Esophagus muscularis mucosa (tissue), 4 donors: ENCODE measurements around the gene FAM187B. TPM values are rescaled to one million over a fixed set of nuclear protein-coding genes. Genes with fewer than 3 reads are reported as not detected.
A peak's percentile ranks its signal among the peaks of the same experiment; 100 is the strongest.
"Not testable (repeated sequence)": the region's sequence is repeated elsewhere in the genome, so short reads cannot be mapped to it uniquely, and the experiment has no call there.

Source experiments
- DNase-seq: peaks from one replicate; pipeline ENCODE4 v3.0.0-alpha.2; 2017; ENCODE audit errors: extremely low spot score
- H3K27ac ChIP-seq, 4 donors: fragments of 200-600 bp; sonication (generic); replicated peaks in 1 of 4; 1 replicate in 3 of 4; 2 replicates in 1 of 4; pipeline ENCODE4 v1.5.1; 2016 to 2019; ENCODE audit warnings: mild to moderate bottlenecking in 1 of 4
- H3K27me3 ChIP-seq, 4 donors: fragments of 200-600 bp; sonication (generic); one replicate each; pipeline versions ENCODE4 v1.5.1 to v1.6.0; 2016 to 2019
- H3K36me3 ChIP-seq, 4 donors: fragments of 200-600 bp; sonication (generic); one replicate each; pipeline ENCODE4 v1.5.1; 2016 to 2019
- H3K4me1 ChIP-seq, 4 donors: fragments of 200-600 bp; sonication (generic); one replicate each; pipeline ENCODE4 v1.5.1; 2016 to 2019
- H3K4me3 ChIP-seq, 4 donors: fragments of 200-600 bp; sonication (generic); 1 replicate in 2 of 4; 2 replicates in 2 of 4; pipeline ENCODE4 v1.5.1; 2016 to 2019; ENCODE audit warnings: mild to moderate bottlenecking in 4 of 4, moderate library complexity in 1 of 4
- H3K9me3 ChIP-seq, 4 donors: fragments of 200-600 bp; sonication (generic); 1 replicate in 3 of 4; 2 replicates in 1 of 4; pipeline ENCODE4 v1.5.1; 2016 to 2019
- CTCF ChIP-seq, 3 experiments: fragments of 200-600 bp in 2 of 3; fragments of 450-650 bp in 1 of 3; sonication (generic) in 2 of 3; IDR thresholded peaks; one replicate each; pipeline ENCODE4 v1.5.1; 2017 to 2019; ENCODE audit warnings: antibody characterized with exemption in 3 of 3, mild to moderate bottlenecking in 2 of 3, moderate library complexity in 1 of 3
- EP300 ChIP-seq: sonication (generic); formaldehyde crosslinking; IDR thresholded peaks from one replicate; pipeline ENCODE4 v1.6.1; 2017; ENCODE audit warnings: antibody characterized with exemption
- POLR2A ChIP-seq: fragments of 450-650 bp; IDR thresholded peaks from one replicate; pipeline ENCODE4 v1.6.1; 2017; ENCODE audit warnings: antibody characterized with exemption, moderate library complexity, mild to moderate bottlenecking, low read depth
- POLR2AphosphoS5 ChIP-seq, 2 donors: sonication (generic); formaldehyde crosslinking; IDR thresholded peaks; one replicate each; pipeline ENCODE4 v1.6.1; 2017; ENCODE audit warnings: antibody characterized with exemption in 2 of 2
- WGBS: methylation state at CpG from one replicate; pipeline ENCODE4 v1.1.5; 2018; 5-methylcytosine and 5-hydroxymethylcytosine counted together
- intact Hi-C: fragments of 100-400 bp; cut with DNase I; formaldehyde crosslinking; loops from one replicate; pipeline ENCODE4 v1.15.1; 2023
- total RNA-seq, 4 donors: library from RNA; depleted of rRNA; stranded (reverse); fragments of >200 nt; gene quantifications; one replicate each; pipeline versions ENCODE4 v1.1.0 to v1.2.1, GENCODE V29; 2016

FAM187B gene
- total RNA-seq, 4 donors from 2014 or later: not detected

- intact Hi-C loops: no loop called here
- Histone ChIP-seq H3K27ac (no peak overlapping the region), H3K27me3 (peaks cover 0 to 70% (median 17%) of the 10 kb centered on the region in 4 donors), H3K4me1 (peaks cover 9 to 23% (median 21%) of the 10 kb centered on the region in 4 donors), H3K4me3 (no peak overlapping the region), H3K9me3 (peaks cover 0 to 11% (median 6%) of the 10 kb centered on the region in 4 donors), H3K36me3 (no peaks in the 10 kb centered on the region)
- TF ChIP-seq CTCF (IDR thresholded peaks at IDR 0.05): no peak
- no peak for TF ChIP-seq POLR2A
- TF ChIP-seq POLR2AphosphoS5 (IDR thresholded peaks at IDR 0.05): no peak
- no peak for TF ChIP-seq EP300
- peak; percentile 39 for DNase-seq
- 71% methylated on average over 4 of the region's 4 CpGs for WGBS
Measured at GRCh38 chr19:35246466-35247092, 18.0 kb upstream of the FAM187B start.

- WGBS: 96% methylated on average over 1 of the region's 1 CpG
- peaks cover 0 to 39% (median 0%) of the 10 kb centered on the region in 4 donors for H3K27me3 ChIP-seq
- no peaks in the 10 kb centered on the region for H3K4me1 ChIP-seq
- intact Hi-C loops: no loop called here
- no peaks in the 10 kb centered on the region for H3K36me3 ChIP-seq
- H3K4me3 ChIP-seq: no peak overlapping the region
- H3K27ac ChIP-seq: no peak overlapping the region
- peaks cover 0 to 20% (median 15%) of the 10 kb centered on the region in 4 donors for H3K9me3 ChIP-seq
- TF ChIP-seq POLR2A (no peak), EP300 (no peak), CTCF (IDR thresholded peaks at IDR 0.05) (no peak), POLR2AphosphoS5 (IDR thresholded peaks at IDR 0.05) (no peak)
- DNase-seq: no peak
Measured at GRCh38 chr19:35241417-35241816, 12.9 kb upstream of the FAM187B start.

- TF ChIP-seq POLR2A (no peak), EP300 (no peak), CTCF (IDR thresholded peaks at IDR 0.05) (no peak), POLR2AphosphoS5 (IDR thresholded peaks at IDR 0.05) (no peak)
- intact Hi-C loops: no loop called here
- Histone ChIP-seq H3K4me3 (no peak overlapping the region), H3K27me3 (peaks cover 0 to 30% (median 0%) of the 10 kb centered on the region in 4 donors), H3K9me3 (peaks cover 0 to 20% (median 15%) of the 10 kb centered on the region in 4 donors), H3K27ac (no peak overlapping the region), H3K36me3 (no peaks in the 10 kb centered on the region), H3K4me1 (no peaks in the 10 kb centered on the region)
- 81% methylated on average over 1 of the region's 1 CpG for WGBS
- peak; percentile 21 for DNase-seq
Measured at GRCh38 chr19:35240327-35240726, 11.8 kb upstream of the FAM187B start.

GRCh38 chr19:35239597-35239996 is 11.1 kb upstream of the FAM187B start:
- H3K27ac ChIP-seq, H3K36me3 ChIP-seq, H3K4me3 ChIP-seq, intact Hi-C loops, DNase-seq, H3K4me1 ChIP-seq: not testable (repeated sequence)
- H3K27me3 ChIP-seq: peaks cover 0 to 30% (median 0%) of the 10 kb centered on the region in 4 donors
- 94% methylated on average over 1 of the region's 1 CpG for WGBS
- peaks cover 0 to 19% (median 13%) of the 10 kb centered on the region in 4 donors for H3K9me3 ChIP-seq

- TF ChIP-seq CTCF (IDR thresholded peaks at IDR 0.05) (no peak), POLR2AphosphoS5 (IDR thresholded peaks at IDR 0.05) (no peak), POLR2A (no peak), EP300 (no peak)
- Histone ChIP-seq H3K27ac (no peak overlapping the region), H3K4me3 (no peak overlapping the region), H3K4me1 (no peaks in the 10 kb centered on the region), H3K27me3 (peaks cover 0 to 23% (median 0%) of the 10 kb centered on the region in 4 donors), H3K9me3 (peaks cover 0 to 16% (median 11%) of the 10 kb centered on the region in 4 donors), H3K36me3 (no peaks in the 10 kb centered on the region)
- intact Hi-C loops: no loop called here
- DNase-seq: peak; percentile 31
- WGBS: 72% methylated on average over 6 of the region's 6 CpGs
Measured at GRCh38 chr19:35236638-35237400, 8.3 kb upstream of the FAM187B start.
